ENCODE data around the gene DNAJC3.

DNA sequence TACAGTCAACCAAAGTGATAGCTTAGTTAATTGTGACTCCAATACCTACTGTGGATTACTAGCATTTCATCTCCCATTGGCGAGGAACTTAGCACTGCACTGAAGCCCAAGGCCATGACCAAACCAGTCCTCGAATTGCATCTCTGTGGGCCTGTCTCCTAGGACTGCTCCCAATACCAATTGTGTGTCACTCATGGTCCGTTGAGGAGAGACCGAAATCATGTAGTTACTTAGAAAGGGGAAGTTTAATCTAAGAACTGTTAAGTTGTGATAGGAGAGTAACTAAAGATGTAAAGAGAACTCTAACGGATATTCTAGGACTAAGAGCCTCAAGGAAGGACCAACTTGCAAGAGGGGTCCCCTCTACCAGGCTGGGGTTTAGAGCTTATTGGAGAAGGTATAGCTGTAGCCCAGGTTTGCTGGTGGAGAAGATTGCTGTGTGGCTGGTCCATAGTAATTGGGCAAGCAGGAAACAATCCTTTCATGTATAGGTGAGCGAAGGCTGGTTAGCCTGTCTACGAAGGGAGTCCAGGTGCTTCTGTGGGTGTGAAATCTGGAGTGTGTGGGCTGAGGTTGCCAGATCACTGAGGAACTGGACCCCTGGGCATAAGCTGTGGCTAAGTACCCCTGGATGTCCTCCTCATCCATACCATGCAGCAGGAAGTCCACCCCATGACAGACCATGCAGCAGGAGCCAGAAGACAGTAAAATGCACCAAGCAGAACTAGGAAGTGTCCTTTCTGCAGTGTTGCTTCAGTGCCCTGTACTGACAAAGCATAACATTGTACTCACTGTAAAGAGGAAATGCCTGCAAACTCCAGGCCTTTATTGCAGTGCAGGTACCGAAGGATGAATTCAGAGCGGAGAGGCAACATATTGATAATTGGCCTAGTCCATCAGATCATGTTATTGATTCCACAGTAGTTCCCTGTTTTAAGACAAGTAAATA is 30.8 kb downstream of the DNAJC3 start:
- TF ChIP-seq EZH2 (IDR thresholded peaks at IDR 0.05; ENCODE audit: low read depth, low read length, severe bottlenecking): no peak
- TF ChIP-seq ZNF274 (IDR thresholded peaks at IDR 0.05; ENCODE audit: borderline replicate concordance, extremely low read depth, low read length): no peak
- TF ChIP-seq, protein P1, sequence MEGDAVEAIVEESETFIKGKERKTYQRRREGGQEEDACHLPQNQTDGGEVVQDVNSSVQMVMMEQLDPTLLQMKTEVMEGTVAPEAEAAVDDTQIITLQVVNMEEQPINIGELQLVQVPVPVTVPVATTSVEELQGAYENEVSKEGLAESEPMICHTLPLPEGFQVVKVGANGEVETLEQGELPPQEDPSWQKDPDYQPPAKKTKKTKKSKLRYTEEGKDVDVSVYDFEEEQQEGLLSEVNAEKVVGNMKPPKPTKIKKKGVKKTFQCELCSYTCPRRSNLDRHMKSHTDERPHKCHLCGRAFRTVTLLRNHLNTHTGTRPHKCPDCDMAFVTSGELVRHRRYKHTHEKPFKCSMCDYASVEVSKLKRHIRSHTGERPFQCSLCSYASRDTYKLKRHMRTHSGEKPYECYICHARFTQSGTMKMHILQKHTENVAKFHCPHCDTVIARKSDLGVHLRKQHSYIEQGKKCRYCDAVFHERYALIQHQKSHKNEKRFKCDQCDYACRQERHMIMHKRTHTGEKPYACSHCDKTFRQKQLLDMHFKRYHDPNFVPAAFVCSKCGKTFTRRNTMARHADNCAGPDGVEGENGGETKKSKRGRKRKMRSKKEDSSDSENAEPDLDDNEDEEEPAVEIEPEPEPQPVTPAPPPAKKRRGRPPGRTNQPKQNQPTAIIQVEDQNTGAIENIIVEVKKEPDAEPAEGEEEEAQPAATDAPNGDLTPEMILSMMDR (IDR thresholded peaks at IDR 0.05; ENCODE audit: control extremely low read depth in 1 of 3, insufficient read depth in 1 of 3, low read depth in 1 of 3, low read length in 3 of 3): no peak
- TF ChIP-seq, protein P2, sequence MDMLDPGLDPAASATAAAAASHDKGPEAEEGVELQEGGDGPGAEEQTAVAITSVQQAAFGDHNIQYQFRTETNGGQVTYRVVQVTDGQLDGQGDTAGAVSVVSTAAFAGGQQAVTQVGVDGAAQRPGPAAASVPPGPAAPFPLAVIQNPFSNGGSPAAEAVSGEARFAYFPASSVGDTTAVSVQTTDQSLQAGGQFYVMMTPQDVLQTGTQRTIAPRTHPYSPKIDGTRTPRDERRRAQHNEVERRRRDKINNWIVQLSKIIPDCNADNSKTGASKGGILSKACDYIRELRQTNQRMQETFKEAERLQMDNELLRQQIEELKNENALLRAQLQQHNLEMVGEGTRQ (IDR thresholded peaks at IDR 0.05; ENCODE audit: low read length): no peak
- TF ChIP-seq MAFK (IDR thresholded peaks at IDR 0.05; ENCODE audit: low read depth, low read length): no peak
- TF ChIP-seq CHD2 (IDR thresholded peaks at IDR 0.05; ENCODE audit: low read length): no peak
- TF ChIP-seq TAF1 (IDR thresholded peaks at IDR 0.05; ENCODE audit: low read depth, low read length): no peak
